NB4 (cell line): ENCODE results near the gene SLX9.

Experiments
- DNase-seq: peaks from one replicate; pipeline ENCODE4 v3.0.0; 2010; ENCODE audit warnings: low read depth
- H3K4me3 ChIP-seq: one replicate; pipeline ENCODE4 v1.5.1; 2011; ENCODE audit warnings: mild to moderate bottlenecking, low read depth, low read length, moderate library complexity
- MYC ChIP-seq: IDR thresholded peaks from 2 replicates; pipeline ENCODE4 v1.6.1; 2011; ENCODE audit warnings: low read depth, low read length
- POLR2A ChIP-seq: IDR thresholded peaks from 2 replicates; pipeline ENCODE4 v1.6.1; 2011; ENCODE audit warnings: mild to moderate bottlenecking; ENCODE audit not compliant: insufficient read length; ENCODE audit errors: extremely low read depth
- TF ChIP-seq, protein P1 (sequence below): IDR thresholded peaks from one replicate; pipeline ENCODE4 v1.5.1; 2012; ENCODE audit warnings: low read depth, low read length
- TF ChIP-seq, protein P2 (sequence below): IDR thresholded peaks from 2 replicates; pipeline ENCODE4 v1.6.1; 2011; ENCODE audit warnings: low read depth, low read length

Gene SLX9

DNA sequence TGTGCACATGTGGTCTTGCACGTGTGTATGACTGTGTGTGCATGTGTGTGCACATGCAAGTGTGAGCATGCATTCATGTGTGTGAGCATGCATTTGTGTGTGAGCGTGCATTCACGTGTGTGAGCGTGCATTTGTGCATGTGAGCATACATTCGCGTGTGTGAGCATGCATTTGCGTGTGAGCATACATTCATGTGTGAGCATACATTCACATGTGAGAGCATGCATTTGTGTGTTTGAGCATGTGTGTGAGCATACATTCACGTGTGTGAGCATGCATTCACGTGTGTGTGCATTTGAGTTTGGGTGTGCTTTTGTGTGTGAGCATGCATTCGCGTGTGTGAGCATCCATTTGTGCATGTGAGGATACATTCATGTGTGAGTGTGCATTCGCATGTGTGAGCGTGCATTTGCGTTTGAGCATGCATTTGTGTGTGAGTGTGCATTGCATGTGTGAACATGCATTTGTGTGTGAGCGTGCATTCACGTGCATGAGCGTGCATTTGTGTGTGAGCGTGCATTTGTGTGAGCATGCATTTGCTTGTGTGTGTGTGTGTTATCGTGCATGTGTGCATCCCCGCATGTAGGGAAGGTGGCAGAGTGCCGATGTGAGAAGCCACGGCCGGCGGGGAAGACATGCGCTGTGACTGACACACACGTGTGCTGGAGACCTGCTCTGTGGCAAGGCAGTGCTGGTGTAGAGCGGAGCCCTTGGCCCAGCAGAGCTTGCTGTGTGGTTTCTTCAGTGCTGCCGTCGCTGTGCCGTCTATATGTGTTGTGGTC is 37.4 kb upstream of the SLX9 start:
- no peak overlapping the region for H3K4me3 ChIP-seq
- TF ChIP-seq, protein P1, sequence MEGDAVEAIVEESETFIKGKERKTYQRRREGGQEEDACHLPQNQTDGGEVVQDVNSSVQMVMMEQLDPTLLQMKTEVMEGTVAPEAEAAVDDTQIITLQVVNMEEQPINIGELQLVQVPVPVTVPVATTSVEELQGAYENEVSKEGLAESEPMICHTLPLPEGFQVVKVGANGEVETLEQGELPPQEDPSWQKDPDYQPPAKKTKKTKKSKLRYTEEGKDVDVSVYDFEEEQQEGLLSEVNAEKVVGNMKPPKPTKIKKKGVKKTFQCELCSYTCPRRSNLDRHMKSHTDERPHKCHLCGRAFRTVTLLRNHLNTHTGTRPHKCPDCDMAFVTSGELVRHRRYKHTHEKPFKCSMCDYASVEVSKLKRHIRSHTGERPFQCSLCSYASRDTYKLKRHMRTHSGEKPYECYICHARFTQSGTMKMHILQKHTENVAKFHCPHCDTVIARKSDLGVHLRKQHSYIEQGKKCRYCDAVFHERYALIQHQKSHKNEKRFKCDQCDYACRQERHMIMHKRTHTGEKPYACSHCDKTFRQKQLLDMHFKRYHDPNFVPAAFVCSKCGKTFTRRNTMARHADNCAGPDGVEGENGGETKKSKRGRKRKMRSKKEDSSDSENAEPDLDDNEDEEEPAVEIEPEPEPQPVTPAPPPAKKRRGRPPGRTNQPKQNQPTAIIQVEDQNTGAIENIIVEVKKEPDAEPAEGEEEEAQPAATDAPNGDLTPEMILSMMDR = no peak
- TF ChIP-seq, protein P2, sequence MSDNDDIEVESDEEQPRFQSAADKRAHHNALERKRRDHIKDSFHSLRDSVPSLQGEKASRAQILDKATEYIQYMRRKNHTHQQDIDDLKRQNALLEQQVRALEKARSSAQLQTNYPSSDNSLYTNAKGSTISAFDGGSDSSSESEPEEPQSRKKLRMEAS = no peak
- no peak for TF ChIP-seq POLR2A
- TF ChIP-seq MYC = no peak
- no peak for DNase-seq

DNA sequence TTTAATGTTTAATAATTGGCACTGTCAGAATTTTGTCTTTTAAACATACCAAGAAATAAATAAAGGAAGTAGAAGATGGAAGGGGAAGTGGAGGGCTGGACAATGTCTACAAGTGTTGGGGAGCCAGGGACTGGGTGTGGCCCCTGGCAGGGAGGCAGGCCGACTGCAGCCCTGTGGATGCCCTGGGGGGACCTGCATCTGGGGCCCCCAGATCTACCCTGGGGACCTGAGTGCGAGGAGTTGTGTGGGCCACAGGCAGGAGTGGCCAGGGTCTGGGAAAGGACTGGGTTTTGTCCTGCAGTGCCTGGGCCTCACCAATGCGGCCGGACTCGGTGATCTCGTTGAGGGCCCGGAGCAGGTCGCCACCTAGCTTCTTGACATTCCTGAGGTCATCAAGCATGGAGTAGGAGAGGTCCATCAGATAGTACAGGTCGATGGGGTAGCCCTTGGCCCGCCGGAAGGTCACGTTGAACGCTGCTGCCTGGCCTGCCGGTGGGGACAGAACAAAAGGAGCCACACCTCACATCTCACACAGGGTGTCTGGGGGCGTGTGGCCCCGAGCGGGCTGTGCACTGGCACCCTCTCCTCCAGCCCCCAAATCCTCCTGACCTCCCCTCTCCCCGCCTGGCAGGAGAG is 36.7 kb upstream of the SLX9 start:
- DNase-seq = no peak
- TF ChIP-seq, protein P1 = no peak
- TF ChIP-seq MYC = no peak
- TF ChIP-seq, protein P2 = no peak
- no peak for TF ChIP-seq POLR2A
- no peak overlapping the region for H3K4me3 ChIP-seq

- no peak for TF ChIP-seq POLR2A
- no peak for TF ChIP-seq MYC
- TF ChIP-seq, protein P1 = no peak
- TF ChIP-seq, protein P2 = no peak
- no peak overlapping the region for H3K4me3 ChIP-seq
- DNase-seq = no peak
These were observed 36.1 kb upstream of the SLX9 start for GRCh38 chr21:44903689-44904088.

DNA sequence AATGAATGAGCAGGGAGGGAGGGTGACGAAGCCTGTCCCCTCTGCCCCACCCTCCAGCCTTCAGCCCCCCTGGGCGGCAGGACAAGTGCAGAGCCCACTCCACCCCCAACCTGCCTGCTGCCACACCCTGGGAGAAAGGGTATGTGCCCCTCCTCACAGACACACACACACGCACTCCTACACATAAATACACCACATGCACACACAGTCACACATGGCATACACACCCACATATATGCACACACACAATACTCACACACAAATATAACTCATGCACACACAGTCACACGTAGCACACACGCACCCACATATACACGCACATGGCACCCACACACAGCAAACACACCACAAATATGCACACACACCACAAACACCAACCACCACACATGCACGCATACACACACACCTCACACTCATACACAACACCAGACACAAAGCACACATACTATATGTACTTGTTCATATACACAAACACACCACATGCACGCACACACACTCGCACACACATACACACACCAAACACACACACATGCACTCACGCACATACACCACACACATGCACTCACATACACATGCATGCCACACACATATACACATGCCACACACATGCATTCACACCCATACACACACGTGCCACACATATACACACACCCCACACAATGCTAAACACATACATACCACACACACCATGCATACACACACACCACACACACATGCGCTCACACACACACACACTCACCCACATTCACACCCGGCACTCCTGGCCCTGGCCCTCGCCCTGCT is 35.5 kb upstream of the SLX9 start:
- DNase-seq = no peak
- no peak overlapping the region for H3K4me3 ChIP-seq
- no peak for TF ChIP-seq MYC
- TF ChIP-seq, protein P2 = no peak
- TF ChIP-seq, protein P1 = no peak
- no peak for TF ChIP-seq POLR2A

GRCh38 chr21:44905016-44905727 is 34.7 kb upstream of the SLX9 start:
- DNase-seq = no peak
- TF ChIP-seq, protein P2 = no peak
- no peak for TF ChIP-seq MYC
- TF ChIP-seq, protein P1 = no peak
- no peak for TF ChIP-seq POLR2A
- no peak overlapping the region for H3K4me3 ChIP-seq
